ENCODE results near the gene GAN.
"Not testable (repeated sequence)": the region's sequence is repeated elsewhere in the genome, so short reads cannot be mapped to it uniquely, and the experiment has no call there.

Gene GAN

DNA sequence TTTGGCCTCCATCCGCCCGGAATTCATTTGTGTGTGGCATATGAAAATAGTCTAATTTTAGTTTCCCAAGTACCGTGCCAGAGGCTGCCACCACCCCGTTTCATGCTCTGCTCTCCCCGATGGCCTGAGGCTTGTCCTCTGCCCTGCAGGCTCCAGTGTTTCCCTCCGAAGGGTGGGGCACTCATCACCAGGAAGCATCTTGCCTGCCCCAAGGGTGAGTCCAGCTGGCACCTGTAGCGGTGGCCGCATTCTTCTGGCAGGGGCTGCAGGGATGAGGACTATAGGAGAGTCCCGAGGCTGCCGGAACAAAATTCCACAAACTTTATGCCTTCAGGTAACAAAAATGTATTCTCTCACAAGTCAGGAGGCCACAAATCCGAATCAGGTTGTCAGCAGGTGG, 106.8 kb downstream of the GAN start:
- H3K4me2 ChIP-seq (ENCODE audit: low read length): no peak overlapping the region
- no peaks in the 10 kb centered on the region for H3K36me3 ChIP-seq (ENCODE audit: insufficient read depth, low read length)
- H3K27me3 ChIP-seq (ENCODE audit: control insufficient read depth, insufficient read depth, low read length): no peaks in the 10 kb centered on the region
- no peak overlapping the region for H3K9ac ChIP-seq (ENCODE audit: low read depth, low read length)
- H3K4me3 ChIP-seq (ENCODE audit: low read length): no peak overlapping the region
- H3K9me3 ChIP-seq (replicated peaks; ENCODE audit: low read length): no peaks in the 10 kb centered on the region
- no peaks in the 10 kb centered on the region for H3K4me1 ChIP-seq (ENCODE audit: control insufficient read depth, insufficient read depth, low read length)

DNA sequence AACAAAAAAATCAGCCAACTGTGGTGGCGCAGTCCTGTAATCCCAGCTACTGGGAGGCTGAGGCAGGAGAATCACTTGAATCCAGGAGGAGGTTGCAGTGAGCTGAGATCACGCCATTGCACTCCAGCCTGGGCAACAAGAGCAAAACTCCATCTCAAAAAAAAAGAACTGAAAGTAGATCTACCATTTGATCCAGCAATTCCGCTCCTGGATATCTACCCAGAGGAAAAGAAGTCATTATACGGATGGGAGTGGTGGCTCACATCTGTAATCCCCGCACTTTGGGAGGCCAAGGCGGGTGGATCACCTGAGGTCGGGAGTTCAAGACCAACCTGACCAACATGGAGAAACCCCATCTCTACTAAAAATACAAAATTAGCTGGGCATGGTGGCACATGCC, 107.4 kb downstream of the GAN start:
- not testable (repeated sequence) for H3K4me1 ChIP-seq (ENCODE audit: control insufficient read depth, insufficient read depth, low read length); H3K27me3 ChIP-seq (ENCODE audit: control insufficient read depth, insufficient read depth, low read length); H3K9ac ChIP-seq (ENCODE audit: low read depth, low read length); H3K4me2 ChIP-seq (ENCODE audit: low read length); H3K9me3 ChIP-seq (replicated peaks; ENCODE audit: low read length); H3K4me3 ChIP-seq (ENCODE audit: low read length); H3K36me3 ChIP-seq (ENCODE audit: insufficient read depth, low read length)

DNA sequence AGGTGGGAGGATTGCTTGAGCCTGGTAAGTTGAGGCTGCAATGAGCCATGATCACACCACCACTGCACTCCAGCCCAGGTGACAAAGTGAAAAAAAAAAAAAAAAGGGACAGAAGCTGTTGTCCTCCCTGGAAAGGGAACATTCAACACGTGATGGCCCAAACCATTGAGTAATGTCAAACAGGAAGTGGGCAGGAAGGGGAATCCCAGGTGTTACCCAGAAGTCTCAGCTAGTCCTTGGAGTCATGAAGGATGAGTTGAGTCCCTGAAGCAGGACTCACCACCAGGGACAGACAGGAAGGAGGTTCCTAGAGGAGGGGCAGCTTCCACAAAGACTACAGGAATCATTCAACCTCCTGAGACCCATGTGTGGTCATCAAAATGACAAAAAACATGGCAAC, 110.0 kb downstream of the GAN start:
- H3K4me3 ChIP-seq (ENCODE audit: low read length): no peak overlapping the region
- no peaks in the 10 kb centered on the region for H3K9me3 ChIP-seq (replicated peaks; ENCODE audit: low read length)
- no peaks in the 10 kb centered on the region for H3K36me3 ChIP-seq (ENCODE audit: insufficient read depth, low read length)
- H3K27me3 ChIP-seq (ENCODE audit: control insufficient read depth, insufficient read depth, low read length): no peaks in the 10 kb centered on the region
- H3K4me2 ChIP-seq (ENCODE audit: low read length): no peak overlapping the region
- H3K4me1 ChIP-seq (ENCODE audit: control insufficient read depth, insufficient read depth, low read length): no peaks in the 10 kb centered on the region
- no peak overlapping the region for H3K9ac ChIP-seq (ENCODE audit: low read depth, low read length)

DNA sequence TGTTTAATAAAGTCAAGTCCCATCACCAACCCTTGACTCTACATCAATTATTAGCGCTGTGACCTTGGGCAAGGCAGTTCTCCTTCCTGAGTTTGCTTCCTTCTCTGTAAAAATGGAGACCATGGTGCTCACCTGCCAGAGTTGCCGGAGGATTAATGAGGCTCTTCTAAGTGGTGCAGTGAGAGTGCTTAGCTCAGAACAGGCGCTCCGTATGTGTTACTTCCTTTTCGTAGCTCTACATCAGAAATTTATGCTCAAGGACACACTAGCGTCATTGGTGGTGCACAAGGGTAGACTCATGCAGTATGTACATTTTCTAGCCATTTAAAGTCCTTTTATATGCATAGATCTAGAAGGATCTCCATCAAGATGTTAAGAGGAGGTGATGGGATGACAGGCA, 112.5 kb downstream of the GAN start:
- Histone ChIP-seq H3K4me1 (ENCODE audit: control insufficient read depth, insufficient read depth, low read length) (peaks cover 12% of the 10 kb centered on the region), H3K36me3 (ENCODE audit: insufficient read depth, low read length) (no peaks in the 10 kb centered on the region), H3K4me2 (ENCODE audit: low read length) (no peak overlapping the region), H3K27me3 (ENCODE audit: control insufficient read depth, insufficient read depth, low read length) (no peaks in the 10 kb centered on the region), H3K4me3 (ENCODE audit: low read length) (no peak overlapping the region), H3K9ac (ENCODE audit: low read depth, low read length) (no peak overlapping the region), H3K9me3 (replicated peaks; ENCODE audit: low read length) (no peaks in the 10 kb centered on the region)

DNA sequence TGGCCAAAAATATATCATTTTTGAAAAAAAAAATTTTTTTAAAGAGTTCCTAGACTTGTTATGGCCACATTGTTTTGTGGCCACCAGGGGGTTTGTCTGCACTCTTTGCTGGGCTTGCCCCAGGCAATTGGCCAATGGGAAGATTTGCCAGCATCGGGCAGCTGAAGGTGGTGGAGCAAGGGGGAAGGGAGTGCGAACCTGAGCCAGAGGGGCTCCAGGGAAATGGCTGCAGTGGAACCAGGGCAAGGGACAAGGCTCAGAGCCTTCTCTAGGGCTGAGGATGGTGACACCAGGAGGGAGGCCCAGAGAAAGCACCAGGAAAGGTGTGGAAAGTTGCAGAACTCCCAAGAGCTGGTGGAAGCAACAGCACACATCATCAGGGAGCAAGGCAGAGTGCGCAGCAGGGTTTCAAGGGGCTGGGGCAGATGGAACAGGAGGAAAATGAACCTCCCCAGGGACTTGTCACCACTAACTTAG, 114.3 kb downstream of the GAN start:
- H3K9ac ChIP-seq (ENCODE audit: low read depth, low read length): no peak overlapping the region
- no peak overlapping the region for H3K4me2 ChIP-seq (ENCODE audit: low read length)
- H3K4me1 ChIP-seq (ENCODE audit: control insufficient read depth, insufficient read depth, low read length): peaks cover 15% of the 10 kb centered on the region
- H3K27me3 ChIP-seq (ENCODE audit: control insufficient read depth, insufficient read depth, low read length): no peaks in the 10 kb centered on the region
- H3K9me3 ChIP-seq (replicated peaks; ENCODE audit: low read length): no peaks in the 10 kb centered on the region
- H3K4me3 ChIP-seq (ENCODE audit: low read length): no peak overlapping the region
- no peaks in the 10 kb centered on the region for H3K36me3 ChIP-seq (ENCODE audit: insufficient read depth, low read length)

DNA sequence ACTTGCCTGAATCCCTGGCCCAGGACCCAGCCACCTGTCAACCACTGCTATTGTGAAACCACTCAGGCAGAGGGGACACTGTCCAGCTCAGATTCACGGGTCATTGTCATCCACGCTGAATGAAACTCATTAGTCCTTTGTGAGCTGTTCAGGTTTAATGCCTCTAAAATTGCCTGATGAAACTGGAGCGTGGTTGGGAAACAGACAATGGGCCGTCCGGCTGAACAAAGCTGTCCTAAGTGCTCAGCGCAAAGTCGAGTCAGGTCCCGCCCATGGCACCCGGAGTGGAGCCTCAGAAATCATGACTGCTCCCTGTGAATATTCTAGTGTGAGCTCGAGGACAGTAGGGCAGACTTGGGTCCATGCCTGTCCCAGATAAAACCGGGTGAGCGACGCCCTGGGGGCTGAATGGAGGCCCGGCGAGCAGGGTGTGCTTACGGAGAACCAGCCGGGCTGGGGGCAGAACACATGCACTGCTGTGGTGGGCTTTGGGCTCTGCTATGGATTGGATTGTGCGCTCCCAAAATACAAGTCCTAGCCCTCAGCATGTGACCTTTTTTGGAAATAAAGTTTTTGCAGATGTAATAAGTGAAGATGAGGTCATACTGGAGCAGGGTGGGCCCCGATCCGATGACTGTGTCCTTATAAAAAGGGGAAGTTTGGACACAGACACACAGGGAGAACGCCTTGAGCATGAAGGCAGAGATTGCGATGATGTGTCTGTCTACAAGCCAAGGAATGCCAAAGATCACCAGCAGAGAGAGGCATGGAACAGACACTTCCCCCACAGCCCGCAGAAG, 117.0 kb downstream of the GAN start:
- peaks cover 22% of the 10 kb centered on the region for H3K4me1 ChIP-seq (ENCODE audit: control insufficient read depth, insufficient read depth, low read length)
- no peaks in the 10 kb centered on the region for H3K36me3 ChIP-seq (ENCODE audit: insufficient read depth, low read length)
- H3K9ac ChIP-seq (ENCODE audit: low read depth, low read length): peak overlapping the region; percentile 62
- peak overlapping the region; percentile 61 for H3K4me2 ChIP-seq (ENCODE audit: low read length)
- no peaks in the 10 kb centered on the region for H3K9me3 ChIP-seq (replicated peaks; ENCODE audit: low read length)
- no peaks in the 10 kb centered on the region for H3K27me3 ChIP-seq (ENCODE audit: control insufficient read depth, insufficient read depth, low read length)
- H3K4me3 ChIP-seq (ENCODE audit: low read length): peak overlapping the region; percentile 23

DNA sequence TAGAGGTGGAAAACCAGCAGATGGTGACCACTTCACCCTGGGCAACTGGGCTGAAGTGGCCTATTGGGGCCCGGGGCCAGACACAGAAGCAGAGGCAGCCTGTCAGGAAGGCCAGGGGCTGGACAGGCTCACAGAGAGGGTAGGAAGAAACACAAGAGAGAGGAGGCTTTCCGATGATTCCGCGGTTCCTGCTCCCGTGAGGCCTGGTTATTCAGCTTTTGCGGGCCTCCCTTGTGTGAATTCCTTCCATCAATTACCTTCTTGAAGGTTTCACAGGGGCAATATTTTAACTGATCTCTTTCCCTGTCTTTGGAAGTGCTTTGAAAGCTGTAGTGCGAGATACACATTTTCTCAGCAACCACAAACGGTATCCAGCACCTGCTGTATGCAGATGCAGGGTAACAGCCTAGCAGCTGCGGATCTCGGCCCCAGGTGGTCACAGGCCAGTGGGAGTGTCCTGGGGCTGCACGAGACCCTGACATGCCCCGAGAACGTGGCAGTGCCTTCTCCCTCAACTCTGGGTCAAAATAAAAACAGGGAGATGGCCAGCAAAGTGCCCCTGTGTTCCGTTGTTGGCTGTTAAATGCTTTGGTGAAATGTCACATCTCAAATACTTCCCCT, 118.3 kb downstream of the GAN start:
- no peak overlapping the region for H3K4me3 ChIP-seq (ENCODE audit: low read length)

DNA sequence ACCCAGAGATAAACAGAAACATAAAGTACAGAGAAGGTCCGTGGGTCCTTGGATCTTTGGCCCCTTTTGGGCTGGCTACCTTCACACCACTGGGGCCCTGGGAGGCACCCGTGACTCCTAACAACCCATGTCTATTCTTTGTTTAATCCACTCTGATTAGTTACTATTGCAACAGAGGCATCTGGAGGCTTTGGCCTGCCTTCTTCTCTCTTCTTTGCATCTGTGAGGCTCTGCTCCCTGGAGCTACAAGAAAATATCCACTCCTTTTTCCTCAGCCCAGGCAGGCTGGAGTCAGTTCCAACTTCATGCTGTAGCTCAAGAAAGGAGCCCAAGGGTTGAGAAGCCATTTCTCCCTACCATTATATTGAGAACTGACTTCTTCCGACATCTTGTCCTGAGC, 120.3 kb downstream of the GAN start:
- H3K36me3 ChIP-seq (ENCODE audit: insufficient read depth, low read length): no peaks in the 10 kb centered on the region
- peaks cover 10% of the 10 kb centered on the region for H3K27me3 ChIP-seq (ENCODE audit: control insufficient read depth, insufficient read depth, low read length)
- no peak overlapping the region for H3K9ac ChIP-seq (ENCODE audit: low read depth, low read length)
- H3K4me2 ChIP-seq (ENCODE audit: low read length): no peak overlapping the region
- H3K4me3 ChIP-seq (ENCODE audit: low read length): no peak overlapping the region
- H3K9me3 ChIP-seq (replicated peaks; ENCODE audit: low read length): no peaks in the 10 kb centered on the region
- H3K4me1 ChIP-seq (ENCODE audit: control insufficient read depth, insufficient read depth, low read length): peaks cover 23% of the 10 kb centered on the region

More for the DNA sequence above, 118.3 kb downstream of the GAN start:
- Histone ChIP-seq H3K9me3 (replicated peaks; ENCODE audit: low read length) (no peaks in the 10 kb centered on the region), H3K27me3 (ENCODE audit: control insufficient read depth, insufficient read depth, low read length) (no peaks in the 10 kb centered on the region), H3K36me3 (ENCODE audit: insufficient read depth, low read length) (no peaks in the 10 kb centered on the region), H3K4me2 (ENCODE audit: low read length) (no peak overlapping the region), H3K4me1 (ENCODE audit: control insufficient read depth, insufficient read depth, low read length) (peaks cover 23% of the 10 kb centered on the region), H3K9ac (ENCODE audit: low read depth, low read length) (no peak overlapping the region)

DNA sequence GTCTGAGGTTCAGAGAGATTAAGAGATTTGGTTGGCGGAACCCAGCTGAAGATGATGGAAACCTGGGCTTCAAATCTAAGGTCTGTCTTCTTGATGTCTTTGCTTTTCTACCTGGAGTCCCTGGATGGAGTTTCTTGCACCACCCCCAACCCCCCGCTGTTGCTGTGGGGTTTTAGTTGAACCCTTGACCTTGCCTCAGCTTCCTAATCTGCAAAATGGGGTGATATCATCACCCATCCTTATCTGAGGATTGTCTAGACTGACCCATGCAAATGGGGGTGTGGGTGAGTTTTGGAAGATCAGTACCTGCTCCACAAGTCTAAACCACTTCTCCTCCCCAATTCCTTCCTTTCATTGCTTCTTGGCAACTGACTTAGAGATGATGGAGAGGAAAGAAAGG, 120.8 kb downstream of the GAN start:
- no peaks in the 10 kb centered on the region for H3K9me3 ChIP-seq (replicated peaks; ENCODE audit: low read length)
- H3K4me1 ChIP-seq (ENCODE audit: control insufficient read depth, insufficient read depth, low read length): peaks cover 23% of the 10 kb centered on the region
- H3K36me3 ChIP-seq (ENCODE audit: insufficient read depth, low read length): no peaks in the 10 kb centered on the region

DNA sequence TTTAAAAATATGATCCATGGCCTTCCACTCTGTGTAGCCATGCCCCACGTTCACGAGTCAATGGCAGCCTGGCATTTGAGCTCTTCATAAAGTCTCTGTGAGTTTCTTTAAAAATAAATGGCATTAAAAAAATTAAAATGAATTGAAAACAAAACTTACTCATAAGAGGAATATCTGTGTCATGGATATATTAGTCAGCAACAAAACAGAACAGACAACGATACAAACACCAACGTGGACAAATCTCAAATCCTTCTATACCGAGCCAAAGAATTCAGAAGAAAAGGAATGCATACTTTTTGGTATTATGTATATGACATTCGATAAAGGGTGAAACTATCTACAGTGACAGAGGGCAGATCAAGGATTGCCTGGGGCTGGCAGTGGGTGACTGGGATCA, 121.6 kb downstream of the GAN start:
- H3K9ac ChIP-seq (ENCODE audit: low read depth, low read length): no peak overlapping the region
- peaks cover 19% of the 10 kb centered on the region for H3K27me3 ChIP-seq (ENCODE audit: control insufficient read depth, insufficient read depth, low read length)
- no peak overlapping the region for H3K4me3 ChIP-seq (ENCODE audit: low read length)
- H3K4me1 ChIP-seq (ENCODE audit: control insufficient read depth, insufficient read depth, low read length): peaks cover 18% of the 10 kb centered on the region
- H3K36me3 ChIP-seq (ENCODE audit: insufficient read depth, low read length): no peaks in the 10 kb centered on the region
- H3K4me2 ChIP-seq (ENCODE audit: low read length): no peak overlapping the region
- no peaks in the 10 kb centered on the region for H3K9me3 ChIP-seq (replicated peaks; ENCODE audit: low read length)

More for the DNA sequence above, 120.8 kb downstream of the GAN start:
- H3K4me3 ChIP-seq (ENCODE audit: low read length): no peak overlapping the region
- no peak overlapping the region for H3K9ac ChIP-seq (ENCODE audit: low read depth, low read length)
- no peak overlapping the region for H3K4me2 ChIP-seq (ENCODE audit: low read length)
- peaks cover 10% of the 10 kb centered on the region for H3K27me3 ChIP-seq (ENCODE audit: control insufficient read depth, insufficient read depth, low read length)

DNA sequence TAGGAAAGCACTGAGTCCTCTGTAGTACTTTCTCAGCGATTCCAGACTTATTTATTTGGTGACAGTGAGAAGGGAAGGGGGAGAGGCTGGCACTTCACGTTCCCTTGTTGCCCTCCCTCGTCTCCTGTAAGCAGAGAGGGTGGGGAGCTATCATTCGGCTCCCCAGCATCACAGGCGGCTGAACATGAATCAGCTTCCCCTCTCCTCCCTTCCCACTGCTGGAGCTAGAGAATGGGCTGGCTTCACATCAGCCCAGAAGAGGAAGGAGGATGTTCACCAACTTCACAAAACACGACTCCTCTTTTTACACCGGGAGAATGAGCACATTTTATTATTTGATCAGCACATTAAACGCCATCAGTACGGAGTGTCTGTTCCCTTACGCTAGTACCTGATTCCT, 123.1 kb downstream of the GAN start:
- no peaks in the 10 kb centered on the region for H3K36me3 ChIP-seq (ENCODE audit: insufficient read depth, low read length)
- no peaks in the 10 kb centered on the region for H3K9me3 ChIP-seq (replicated peaks; ENCODE audit: low read length)
- peaks cover 31% of the 10 kb centered on the region for H3K27me3 ChIP-seq (ENCODE audit: control insufficient read depth, insufficient read depth, low read length)
- no peak overlapping the region for H3K9ac ChIP-seq (ENCODE audit: low read depth, low read length)
- no peak overlapping the region for H3K4me3 ChIP-seq (ENCODE audit: low read length)
- peaks cover 9% of the 10 kb centered on the region for H3K4me1 ChIP-seq (ENCODE audit: control insufficient read depth, insufficient read depth, low read length)
- H3K4me2 ChIP-seq (ENCODE audit: low read length): no peak overlapping the region

Data from skeletal muscle satellite cell (primary cell).